GM18867 (cell line): Measurements from ENCODE around the gene FAM228B.
"Not testable (repeated sequence)": the region's sequence is repeated elsewhere in the genome, so short reads cannot be mapped to it uniquely, and the experiment has no call there.

Experiments used
- ATAC-seq: cut with Tn5 transposase; IDR thresholded peaks from one replicate; pipeline ENCODE4 v1.9.1; 2021; ENCODE audit warnings: mild to moderate bottlenecking, moderate library complexity; ENCODE audit not compliant: unreplicated experiment

The FAM228B gene

GRCh38 chr2:24101992-24102391, 21.3 kb upstream of the FAM228B start:
- no peak for ATAC-seq

DNA sequence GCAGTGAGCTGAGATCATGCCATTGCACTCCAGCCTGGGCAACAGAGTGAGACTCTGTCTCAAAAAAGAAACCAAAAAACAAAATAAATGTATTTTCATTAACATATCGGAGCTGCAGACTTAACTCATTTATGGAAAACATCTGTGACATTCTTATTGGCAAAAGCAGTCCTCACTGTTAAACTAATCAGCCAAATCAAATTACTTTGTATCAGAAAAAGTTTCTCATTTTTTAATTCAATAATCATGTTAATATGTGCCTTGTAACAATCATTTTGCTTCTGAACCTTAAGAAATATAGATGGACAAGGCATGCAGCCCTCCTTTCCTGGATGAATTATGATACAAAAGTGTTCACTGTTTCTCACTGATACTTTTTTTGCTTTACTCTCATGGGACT, 20.6 kb upstream of the FAM228B start:
- no peak for ATAC-seq

GRCh38 chr2:24104110-24104650, 19.1 kb upstream of the FAM228B start:
- no peak for ATAC-seq

GRCh38 chr2:24104906-24105305, 18.4 kb upstream of the FAM228B start:
- ATAC-seq = no peak

GRCh38 chr2:24105816-24106215, 17.5 kb upstream of the FAM228B start:
- ATAC-seq = no peak

DNA sequence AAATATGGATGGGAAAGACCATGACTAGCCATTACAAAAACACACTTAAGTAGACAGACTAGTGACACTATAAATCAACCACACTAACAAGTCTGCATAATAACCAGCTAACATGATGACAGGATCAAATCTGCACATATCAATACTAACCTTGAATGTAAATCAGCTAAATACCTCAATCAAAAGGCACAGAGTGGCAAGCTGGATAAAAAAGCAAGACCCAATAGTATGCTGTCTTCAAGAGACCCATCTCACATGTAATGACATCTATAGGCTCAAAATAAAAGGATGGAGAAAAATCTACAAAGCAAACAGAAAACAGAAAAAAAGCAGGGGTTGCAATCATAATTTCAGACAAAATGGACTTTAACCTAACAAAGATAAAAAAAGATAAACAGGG, 16.5 kb upstream of the FAM228B start:
- ATAC-seq = no peak

- no peak for ATAC-seq
These were observed 15.9 kb upstream of the FAM228B start for GRCh38 chr2:24107336-24107735.

- not testable (repeated sequence) for ATAC-seq
These were observed 13.8 kb upstream of the FAM228B start for GRCh38 chr2:24109431-24109830.

DNA sequence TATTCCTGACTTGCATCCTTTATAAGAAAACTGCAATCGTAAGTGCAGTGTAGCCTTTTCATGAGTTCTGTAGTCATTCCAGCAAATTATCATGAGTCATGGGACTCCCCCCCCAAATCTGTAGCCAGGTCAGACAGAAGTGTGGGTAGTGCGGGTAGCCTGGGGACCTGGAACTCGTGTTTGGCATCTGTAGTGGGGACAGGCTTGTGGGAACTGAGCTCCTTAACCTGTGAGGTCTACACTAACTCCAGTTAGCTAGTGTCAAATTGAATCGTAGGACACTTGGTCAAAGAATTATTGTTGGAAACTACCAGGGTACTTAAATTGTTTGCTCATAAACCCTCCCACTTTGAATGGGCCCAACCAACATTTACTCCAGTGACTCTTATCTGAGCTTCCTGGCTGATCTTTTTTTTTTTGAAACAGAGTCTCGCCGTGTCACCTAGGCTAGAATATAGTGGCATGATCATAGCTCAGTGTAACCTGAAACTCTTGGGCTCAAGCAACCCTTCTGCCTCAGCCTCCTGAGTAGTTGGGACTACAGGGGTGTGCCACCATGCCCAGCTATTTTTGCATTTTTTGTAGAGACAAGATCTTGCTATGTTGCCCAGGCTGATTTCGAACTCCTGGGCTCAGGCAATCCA, 12.5 kb upstream of the FAM228B start:
- no peak for ATAC-seq

- no peak for ATAC-seq
These were observed 11.8 kb upstream of the FAM228B start for GRCh38 chr2:24111407-24111901.

- no peak for ATAC-seq
These were observed 8.2 kb upstream of the FAM228B start for GRCh38 chr2:24115057-24115456.

DNA sequence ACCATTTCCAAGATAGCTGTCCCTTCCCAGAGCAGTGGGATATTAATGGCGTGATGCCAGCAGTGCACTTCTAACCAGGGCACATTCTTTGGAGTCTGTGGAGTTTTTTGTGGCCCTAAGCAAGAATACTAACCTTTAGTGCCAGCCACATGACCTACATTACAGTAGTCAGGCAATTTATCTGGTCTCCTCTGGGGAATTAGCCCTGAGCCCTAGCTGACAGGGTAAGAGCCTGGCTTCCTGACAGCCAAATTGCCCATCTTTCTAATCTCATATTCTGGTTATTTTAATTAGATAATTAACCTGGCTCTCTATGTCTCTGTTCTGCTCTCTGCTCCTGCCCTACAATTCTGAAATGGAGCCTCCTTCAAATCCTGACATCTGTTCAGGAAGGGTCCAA, 5.4 kb upstream of the FAM228B start:
- no peak for ATAC-seq

GRCh38 chr2:24121066-24121465, 2.2 kb upstream of the FAM228B start:
- ATAC-seq = no peak

DNA sequence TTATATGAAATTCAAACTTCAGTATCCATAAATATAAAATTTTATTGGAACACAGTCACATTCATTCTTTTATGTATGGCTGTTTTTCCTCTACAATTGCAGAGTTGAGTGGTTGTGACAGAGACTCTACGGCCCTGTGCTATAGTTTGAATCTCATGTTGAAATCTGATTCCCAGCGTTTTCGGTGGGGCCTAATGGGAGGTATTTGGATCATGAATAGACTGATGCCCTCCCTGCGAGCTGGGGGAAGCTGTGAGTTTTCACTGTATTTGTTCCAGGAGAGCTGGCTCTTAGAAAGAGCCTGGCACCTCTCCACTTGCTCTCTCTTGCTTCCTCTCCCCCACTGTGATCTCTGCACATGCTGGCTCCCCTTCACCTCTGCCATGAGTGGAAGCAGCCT, 1.8 kb upstream of the FAM228B start:
- ATAC-seq = no peak

GRCh38 chr2:24122366-24123194, 689 bp upstream of the FAM228B start:
- no peak for ATAC-seq

- ATAC-seq = no peak
These were observed 782 bp downstream of the FAM228B start for GRCh38 chr2:24123922-24124580.

GRCh38 chr2:24125956-24126355, 2.7 kb downstream of the FAM228B start:
- ATAC-seq = no peak

GRCh38 chr2:24132543-24132942, 9.3 kb downstream of the FAM228B start:
- ATAC-seq = no peak

GRCh38 chr2:24140305-24140704, 17.0 kb downstream of the FAM228B start:
- ATAC-seq = not testable (repeated sequence)

DNA sequence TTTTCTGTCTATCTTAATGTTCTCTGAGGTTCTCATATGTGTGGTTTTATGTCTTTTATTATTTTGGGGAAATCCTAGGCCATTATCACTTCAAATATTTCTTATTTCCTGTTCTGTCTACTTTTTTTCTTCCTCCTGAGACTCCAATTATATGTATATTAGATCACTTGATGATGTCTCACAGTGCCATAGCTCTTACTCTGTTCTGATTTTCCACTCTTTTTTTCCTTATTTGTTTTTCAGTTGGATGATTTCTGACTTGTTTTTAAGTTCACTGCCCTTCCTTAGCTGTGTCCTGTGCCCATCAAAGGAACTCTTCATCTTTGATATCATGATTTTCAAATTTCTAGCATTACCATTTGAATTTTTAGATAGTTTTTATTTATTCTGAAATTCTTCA, 24.1 kb downstream of the FAM228B start:
- ATAC-seq = no peak

DNA sequence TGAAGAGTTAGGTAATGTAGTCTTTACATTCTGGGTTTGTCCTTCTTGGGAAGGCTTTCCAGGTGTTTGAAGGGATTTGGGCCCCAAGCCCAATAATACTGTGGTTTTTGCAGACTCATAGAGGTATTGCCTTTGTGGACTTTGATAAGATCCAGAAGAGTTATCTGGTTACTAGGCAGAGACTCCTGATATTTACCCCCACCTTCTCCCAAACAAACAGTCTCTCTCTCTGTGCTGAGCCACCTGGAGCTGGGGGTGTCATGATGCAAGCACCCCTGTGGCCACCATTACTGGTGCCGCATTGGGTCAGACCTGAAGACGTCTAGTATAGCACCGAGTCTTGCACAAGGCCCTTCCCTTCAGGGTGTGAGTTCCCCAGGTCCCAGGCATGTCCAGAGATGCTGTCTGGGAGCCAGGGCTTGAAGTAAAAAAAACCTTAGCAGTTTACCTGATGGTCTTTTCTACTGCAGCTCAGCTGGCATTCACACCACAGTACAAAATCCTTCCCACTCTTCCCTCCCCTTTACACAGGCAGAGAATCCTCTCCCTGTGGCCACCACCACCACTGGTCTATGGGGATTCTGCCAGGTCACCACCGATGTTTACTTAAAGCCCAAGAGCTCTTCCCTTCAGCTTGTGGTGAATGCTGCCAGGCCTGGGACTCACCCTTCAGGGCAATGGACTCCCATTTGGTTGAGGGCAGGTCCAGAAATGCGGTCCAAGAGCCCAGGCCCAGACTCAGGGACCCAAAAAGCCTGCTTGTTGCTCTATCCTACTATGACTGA, 29.3 kb downstream of the FAM228B start:
- ATAC-seq = no peak
